B cell (primary cell): ENCODE data around the gene SLC6A16. TPM values are rescaled to one million over a fixed set of nuclear protein-coding genes. Genes with fewer than 3 reads are reported as not detected.

Source experiments
- ATAC-seq: fragments of 200-7000 bp; cut with Tn5 transposase; one replicate; pipeline ENCODE4 v1.10.0; 2021; ENCODE audit warnings: low read depth, mild to moderate bottlenecking, moderate number of reproducible peaks, moderate library complexity
- CTCF ChIA-PET: fragments of 350-600 bp; sonication (Branson Sonifier 250); formaldehyde crosslinking; loops from one replicate; lab custom pipeline; 2021; ENCODE audit warnings: antibody characterized with exemption, inconsistent platforms; lab: Charles Lee
- POLR2A ChIA-PET: fragments of 350-600 bp; sonication (Branson Sonifier 250); formaldehyde crosslinking; loops from one replicate; lab custom pipeline; 2021; ENCODE audit warnings: antibody characterized with exemption; lab: Charles Lee
- DNase-seq: peaks from one replicate; pipeline ENCODE4 v3.0.0; 2013
- H2AFZ ChIP-seq: 2 replicates; pipeline ENCODE4 v1.6.1; 2012; ENCODE audit warnings: mild to moderate bottlenecking, low read depth, low read length; ENCODE audit not compliant: insufficient read depth, poor library complexity, severe bottlenecking
- H3K27ac ChIP-seq, 2 donors: 1 replicate in 1 of 2; 2 replicates in 1 of 2; pipeline ENCODE4 v1.5.1; 2012 to 2013; ENCODE audit warnings: low read length in 2 of 2, mild to moderate bottlenecking in 2 of 2, moderate library complexity in 1 of 2
- H3K27me3 ChIP-seq, 4 experiments: fragments of 200-600 bp in 1 of 4; sonication (generic) in 1 of 4; replicated peaks in 1 of 4; 1 replicate in 2 of 4; 2 replicates in 2 of 4; pipeline versions ENCODE4 v1.6.1 to v1.7.0; 2013 to 2016; ENCODE audit warnings: low read length in 3 of 4, mild to moderate bottlenecking in 2 of 4, mixed read lengths in 1 of 4, moderate library complexity in 1 of 4; ENCODE audit not compliant: insufficient read depth in 4 of 4, control insufficient read depth in 3 of 4; ENCODE audit errors: control extremely low read depth in 1 of 4
- H3K36me3 ChIP-seq, 2 experiments: replicated peaks in 1 of 2; 1 replicate in 1 of 2; 2 replicates in 1 of 2; pipeline versions ENCODE4 v1.6.1 to v1.7.1; 2013; ENCODE audit warnings: low read length in 1 of 2; ENCODE audit not compliant: insufficient read depth in 2 of 2, control insufficient read depth in 1 of 2; ENCODE audit errors: control extremely low read depth in 1 of 2, extremely low read depth in 1 of 2
- H3K4me1 ChIP-seq, 2 donors: fragments of 200-600 bp in 1 of 2; sonication (generic) in 1 of 2; 1 replicate in 1 of 2; 2 replicates in 1 of 2; pipeline versions ENCODE4 v1.5.1 to v1.6.1; 2013 to 2017; ENCODE audit warnings: low read length in 2 of 2; ENCODE audit not compliant: control insufficient read depth in 2 of 2, insufficient read depth in 2 of 2
- H3K4me2 ChIP-seq: replicated peaks from 2 replicates; pipeline ENCODE3; 2012; ENCODE audit warnings: mild to moderate bottlenecking, low read depth, low read length; ENCODE audit not compliant: poor library complexity, severe bottlenecking
- H3K4me3 ChIP-seq, 5 experiments: fragments of 200-600 bp in 1 of 5; sonication (generic) in 1 of 5; 1 replicate in 3 of 5; 2 replicates in 2 of 5; pipeline versions ENCODE4 v1.5.1 to v1.7.0; 2011 to 2016; ENCODE audit warnings: low read length in 4 of 5, mild to moderate bottlenecking in 4 of 5, low read depth in 2 of 5, control low read depth in 1 of 5, moderate library complexity in 1 of 5; ENCODE audit not compliant: insufficient read depth in 1 of 5; ENCODE audit errors: control extremely low read depth in 1 of 5, extremely low read depth in 1 of 5
- H3K79me2 ChIP-seq: fragments of 200-600 bp; sonication (generic); one replicate; pipeline ENCODE4 v1.6.0; 2016; ENCODE audit warnings: low read length; ENCODE audit not compliant: control insufficient read depth, insufficient read depth
- H3K9ac ChIP-seq: fragments of 200-600 bp; sonication (generic); 2 replicates; pipeline ENCODE4 v1.6.1; 2017; ENCODE audit warnings: mild to moderate bottlenecking, low read length, moderate library complexity
- H3K9me3 ChIP-seq, 3 donors: one replicate each; pipeline versions ENCODE4 v1.6.1 to v1.7.1; 2013; ENCODE audit warnings: low read length in 2 of 3; ENCODE audit not compliant: control insufficient read depth in 2 of 3, insufficient read depth in 1 of 3; ENCODE audit errors: control extremely low read depth in 1 of 3
- H4K20me1 ChIP-seq: 2 replicates; pipeline ENCODE4 v1.6.0; 2012; ENCODE audit warnings: mild to moderate bottlenecking, low read length; ENCODE audit not compliant: insufficient read depth, control insufficient read depth, poor library complexity, severe bottlenecking
- H3K27ac Mint-ChIP-seq: one replicate; pipeline ENCODE4 v1.8.0; 2021; ENCODE audit warnings: mixed read lengths
- H3K27me3 Mint-ChIP-seq: one replicate; pipeline ENCODE4 v1.8.0; 2021; ENCODE audit warnings: mixed read lengths
- H3K4me1 Mint-ChIP-seq: one replicate; pipeline ENCODE4 v1.8.0; 2021; ENCODE audit warnings: mixed read lengths
- H3K4me3 Mint-ChIP-seq: one replicate; pipeline ENCODE4 v1.8.0; 2021; ENCODE audit warnings: mixed read lengths
- H3K9me3 Mint-ChIP-seq: one replicate; pipeline ENCODE4 v1.8.0; 2022; ENCODE audit warnings: mixed read lengths; ENCODE audit not compliant: insufficient read depth
- EZH2 ChIP-seq: IDR thresholded peaks from 2 replicates; pipeline ENCODE4 v1.6.1; 2012; ENCODE audit warnings: borderline replicate concordance, low read depth, mild to moderate bottlenecking, moderate library complexity, low read length; ENCODE audit not compliant: insufficient read depth, poor library complexity, severe bottlenecking
- WGBS: methylation state at CpG from one replicate; pipeline ENCODE4 v1.1.5; 2013; ENCODE audit warnings: missing lambda C conversion rate; ENCODE audit not compliant: insufficient coverage; 5-methylcytosine and 5-hydroxymethylcytosine counted together
- intact Hi-C: fragments of 100-400 bp; cut with micrococcal nuclease; formaldehyde crosslinking; loops from one replicate; pipeline ENCODE4 v1.10.0; 2022
- polyA plus RNA-seq: library from polyadenylated mRNA; depleted of rRNA; stranded (reverse); fragments of >200 nt; gene quantifications from 2 replicates; pipeline ENCODE4 v1.2.3, GENCODE V29; 2012
- total RNA-seq, 2 donors: library from RNA; stranded (reverse); fragments of 120-200 nt in 1 of 2; gene quantifications; 1 replicate in 1 of 2; 2 replicates in 1 of 2; pipeline versions ENCODE4 v1.2.3 to v1.2.4, GENCODE V29; 2013 to 2022
- TF ChIP-seq, protein P1 (sequence below): fragments of 200-600 bp; IDR thresholded peaks from one replicate; pipeline ENCODE4 v1.8.0; 2022; ENCODE audit warnings: antibody characterized with exemption, mild to moderate bottlenecking

Gene SLC6A16
- total and polyA plus RNA-seq, 2 donors (not counting 1 experiment from before 2014, with no cell fraction given): 22.3 to 68.4 TPM

DNA sequence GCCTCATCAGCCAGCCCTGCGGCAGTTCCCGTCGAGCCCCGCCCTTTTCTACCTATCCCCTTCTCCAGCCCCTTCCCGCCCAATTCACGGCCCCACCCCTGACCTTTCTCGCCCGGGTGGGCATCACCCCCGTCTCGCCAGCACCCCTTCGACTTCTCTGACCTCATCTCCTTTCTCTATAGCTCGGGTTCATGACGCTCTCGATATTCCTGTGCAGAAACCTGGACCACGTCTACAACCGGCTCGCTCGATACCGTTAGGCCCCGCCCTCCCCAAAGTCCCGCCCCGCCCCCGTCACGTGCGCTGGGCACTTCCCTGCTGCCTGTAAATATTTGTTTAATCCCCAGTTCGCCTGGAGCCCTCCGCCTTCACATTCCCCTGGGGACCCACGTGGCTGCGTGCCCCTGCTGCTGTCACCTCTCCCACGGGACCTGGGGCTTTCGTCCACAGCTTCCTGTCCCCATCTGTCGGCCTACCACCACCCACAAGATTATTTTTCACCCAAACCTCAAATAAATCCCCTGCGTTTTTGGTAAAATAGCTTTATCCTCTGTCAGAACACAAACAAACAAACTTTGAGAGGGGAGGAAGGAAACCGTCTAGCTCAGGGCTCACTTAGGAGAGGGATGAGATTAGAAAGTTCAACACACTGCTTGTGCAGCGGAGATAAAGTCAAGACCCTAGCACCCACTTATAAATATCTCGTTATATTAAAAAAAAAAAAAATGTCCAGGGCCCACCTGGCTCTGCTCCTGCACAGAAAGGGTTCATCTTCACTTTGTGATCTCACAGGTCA lies 15.3 kb upstream of the SLC6A16 start:
- Histone ChIP-seq H3K79me2 (peaks cover 41% of the 10 kb centered on the region), H3K4me2 (peak overlapping the region; percentile 100), H4K20me1 (peaks cover 47% of the 10 kb centered on the region), H3K4me1 (peaks cover 52 to 77% of the 10 kb centered on the region in 2 donors), H3K4me3 (peak overlapping the region in 4 of 5 experiments; percentile 94 to 98 (median 98)), H3K27ac (peak overlapping the region; percentile 89 to 93), H3K9ac (peak overlapping the region; percentile 89), H3K9me3 (peaks cover 0 to 28% (median 15%) of the 10 kb centered on the region in 3 donors), H2AFZ (no peak overlapping the region), H3K36me3 (peaks cover 0 to 67% of the 10 kb centered on the region in 2 experiments), H3K27me3 (no peaks in the 10 kb centered on the region)
- DNase-seq: peak; percentile 98
- ChIA-PET CTCF (interaction anchor here (0.5 to 2.6 kb wide), 17 partner anchors 9 to 206 kb away, joined by 3 to 25 read pairs (median 4); partner anchors contain the start of genes PIH1D1 and SLC6A16), POLR2A (interaction anchor here (0.6 to 5.6 kb wide), 26 partner anchors 9 to 335 kb away, joined by 3 to 72 read pairs (median 8); partner anchors contain the start of genes ALDH16A1, KASH5 and TEAD2)
- H3K4me1 Mint-ChIP-seq: peaks cover 75% of the 10 kb centered on the region
- H3K27ac Mint-ChIP-seq: peak overlapping the region; percentile 95
- peak overlapping the region; percentile 80 for H3K4me3 Mint-ChIP-seq
- no peaks in the 10 kb centered on the region for H3K9me3 Mint-ChIP-seq
- 14% methylated on average over 31 of the region's 36 CpGs for WGBS
- no peaks in the 10 kb centered on the region for H3K27me3 Mint-ChIP-seq
- TF ChIP-seq EZH2: no peak
- TF ChIP-seq, protein P1, sequence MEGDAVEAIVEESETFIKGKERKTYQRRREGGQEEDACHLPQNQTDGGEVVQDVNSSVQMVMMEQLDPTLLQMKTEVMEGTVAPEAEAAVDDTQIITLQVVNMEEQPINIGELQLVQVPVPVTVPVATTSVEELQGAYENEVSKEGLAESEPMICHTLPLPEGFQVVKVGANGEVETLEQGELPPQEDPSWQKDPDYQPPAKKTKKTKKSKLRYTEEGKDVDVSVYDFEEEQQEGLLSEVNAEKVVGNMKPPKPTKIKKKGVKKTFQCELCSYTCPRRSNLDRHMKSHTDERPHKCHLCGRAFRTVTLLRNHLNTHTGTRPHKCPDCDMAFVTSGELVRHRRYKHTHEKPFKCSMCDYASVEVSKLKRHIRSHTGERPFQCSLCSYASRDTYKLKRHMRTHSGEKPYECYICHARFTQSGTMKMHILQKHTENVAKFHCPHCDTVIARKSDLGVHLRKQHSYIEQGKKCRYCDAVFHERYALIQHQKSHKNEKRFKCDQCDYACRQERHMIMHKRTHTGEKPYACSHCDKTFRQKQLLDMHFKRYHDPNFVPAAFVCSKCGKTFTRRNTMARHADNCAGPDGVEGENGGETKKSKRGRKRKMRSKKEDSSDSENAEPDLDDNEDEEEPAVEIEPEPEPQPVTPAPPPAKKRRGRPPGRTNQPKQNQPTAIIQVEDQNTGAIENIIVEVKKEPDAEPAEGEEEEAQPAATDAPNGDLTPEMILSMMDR: no peak
- ATAC-seq: peak; percentile 71
- intact Hi-C loops: loop anchor here (1.0 to 2.0 kb wide), 8 partner anchors 9 to 129 kb away; partner anchors contain the start of gene DKKL1
